ENCODE data around the gene GNA12. TPM values are rescaled to one million over a fixed set of nuclear protein-coding genes. Genes with fewer than 3 reads are reported as not detected.

Gene GNA12
- total RNA-seq, 1 donor from 2014 or later: 34.7 TPM

- H3K4me1 Mint-ChIP-seq: peaks cover 11% of the 10 kb centered on the region
- no peak for DNase-seq (ENCODE audit: low spot score)
- H3K27ac Mint-ChIP-seq: peak overlapping the region; percentile 26
- no peak overlapping the region for H3K4me3 Mint-ChIP-seq
- no peaks in the 10 kb centered on the region for H3K9me3 ChIP-seq (ENCODE audit: low read depth)
- no peak overlapping the region for H3K4me3 ChIP-seq
- no peaks in the 10 kb centered on the region for H3K79me2 ChIP-seq (ENCODE audit: low read depth)
- H3K4me1 ChIP-seq: no peaks in the 10 kb centered on the region
- no peak overlapping the region for H3K9ac ChIP-seq
- H3K4me2 ChIP-seq: no peak overlapping the region
- peaks cover 5% of the 10 kb centered on the region for H3K9me3 Mint-ChIP-seq
- no peaks in the 10 kb centered on the region for H3K36me3 ChIP-seq
- no peak for TF ChIP-seq CTCF (IDR thresholded peaks at IDR 0.05)
- H3K36me3 Mint-ChIP-seq: no peaks in the 10 kb centered on the region
- no peaks in the 10 kb centered on the region for H3K27me3 ChIP-seq
- H3F3A ChIP-seq (ENCODE audit: low read depth): no peaks in the 10 kb centered on the region
- H3K27ac ChIP-seq: no peak overlapping the region
- peaks cover 3% of the 10 kb centered on the region for H3K27me3 Mint-ChIP-seq (ENCODE audit: insufficient read depth, low read depth)
- no peak overlapping the region for H2AFZ ChIP-seq (replicated peaks)
- H4K20me1 ChIP-seq (ENCODE audit: low read depth): no peaks in the 10 kb centered on the region
Measured at GRCh38 chr7:2853147-2853546, 9.0 kb upstream of the GNA12 start.

GRCh38 chr7:2851497-2851896 lies 7.4 kb upstream of the GNA12 start:
- Mint-ChIP-seq H3K9me3 (peaks cover 5% of the 10 kb centered on the region), H3K4me1 (peaks cover 4% of the 10 kb centered on the region), H3K4me3 (no peak overlapping the region), H3K27me3 (ENCODE audit: insufficient read depth, low read depth) (peaks cover 3% of the 10 kb centered on the region), H3K27ac (no peak overlapping the region), H3K36me3 (no peaks in the 10 kb centered on the region)
- no peaks in the 10 kb centered on the region for H3F3A ChIP-seq (ENCODE audit: low read depth)
- no peak overlapping the region for H3K9ac ChIP-seq
- H3K4me3 ChIP-seq: no peak overlapping the region
- H3K4me2 ChIP-seq: no peak overlapping the region
- DNase-seq (ENCODE audit: low spot score): no peak
- H3K79me2 ChIP-seq (ENCODE audit: low read depth): no peaks in the 10 kb centered on the region
- no peaks in the 10 kb centered on the region for H3K9me3 ChIP-seq (ENCODE audit: low read depth)
- no peak overlapping the region for H2AFZ ChIP-seq (replicated peaks)
- H3K36me3 ChIP-seq: no peaks in the 10 kb centered on the region
- no peak overlapping the region for H3K27ac ChIP-seq
- TF ChIP-seq CTCF (IDR thresholded peaks at IDR 0.05) (no peak), EZH2phosphoT487 (IDR thresholded peaks at IDR 0.05) (no peak), EZH2 (IDR thresholded peaks at IDR 0.05) (no peak)
- no peaks in the 10 kb centered on the region for H3K4me1 ChIP-seq
- H3K27me3 ChIP-seq: no peaks in the 10 kb centered on the region
- no peaks in the 10 kb centered on the region for H4K20me1 ChIP-seq (ENCODE audit: low read depth)

- H3F3A ChIP-seq (ENCODE audit: low read depth): no peaks in the 10 kb centered on the region
- no peaks in the 10 kb centered on the region for H3K36me3 ChIP-seq
- no peak overlapping the region for H3K9ac ChIP-seq
- H3K27ac Mint-ChIP-seq: no peak overlapping the region
- H3K27me3 Mint-ChIP-seq (ENCODE audit: insufficient read depth, low read depth): peaks cover 4% of the 10 kb centered on the region
- H3K9me3 Mint-ChIP-seq: peaks cover 9% of the 10 kb centered on the region
- H3K4me1 Mint-ChIP-seq: peaks cover 4% of the 10 kb centered on the region
- no peaks in the 10 kb centered on the region for H3K79me2 ChIP-seq (ENCODE audit: low read depth)
- TF ChIP-seq EZH2phosphoT487 (IDR thresholded peaks at IDR 0.05) (no peak), CTCF (IDR thresholded peaks at IDR 0.05) (no peak), EZH2 (IDR thresholded peaks at IDR 0.05) (no peak)
- no peaks in the 10 kb centered on the region for H3K27me3 ChIP-seq
- no peak overlapping the region for H2AFZ ChIP-seq (replicated peaks)
- no peak overlapping the region for H3K27ac ChIP-seq
- H3K4me3 ChIP-seq: no peak overlapping the region
- no peaks in the 10 kb centered on the region for H3K4me1 ChIP-seq
- H3K4me3 Mint-ChIP-seq: no peak overlapping the region
- no peak overlapping the region for H3K4me2 ChIP-seq
- no peaks in the 10 kb centered on the region for H3K36me3 Mint-ChIP-seq
- DNase-seq (ENCODE audit: low spot score): no peak
- H4K20me1 ChIP-seq (ENCODE audit: low read depth): no peaks in the 10 kb centered on the region
- no peaks in the 10 kb centered on the region for H3K9me3 ChIP-seq (ENCODE audit: low read depth)
Measured at GRCh38 chr7:2849941-2850766, 6.0 kb upstream of the GNA12 start.

Measured in neural progenitor cell (in vitro differentiated cells).